Stimulated activated CD4-positive, alpha-beta T cell treated with anti-CD3 and anti-CD28 coated beads, Interleukin-1b, Interleukin-23, amount 100 ng/mL, for 48 hours (primary cell): Measurements from ENCODE around the gene MAPK13.
"Not testable (repeated sequence)": the region's sequence is repeated elsewhere in the genome, so short reads cannot be mapped to it uniquely, and the experiment has no call there.

Source experiments
- DNase-seq: peaks from one replicate; pipeline ENCODE4 v3.0.0-alpha.2; 2020

MAPK13 gene

DNA sequence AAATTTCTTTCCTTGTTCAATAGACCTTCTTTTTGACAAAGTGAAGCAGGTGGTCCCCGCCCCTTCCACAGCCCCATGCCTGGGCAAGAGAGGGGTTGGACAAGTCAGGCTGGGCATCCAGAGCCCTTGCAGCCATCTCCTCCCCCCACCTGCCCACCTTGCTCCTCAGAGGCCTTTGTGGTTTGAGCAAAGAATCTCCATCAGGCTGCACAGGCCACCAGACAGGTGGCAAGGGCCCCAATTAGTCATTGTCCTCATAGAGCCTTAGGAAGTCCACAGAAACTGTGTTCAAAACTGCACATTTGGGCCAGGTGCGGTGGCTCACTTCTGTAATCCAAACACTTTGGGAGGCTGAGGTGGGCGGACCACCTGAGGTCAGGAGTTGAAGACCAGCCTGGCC is 1.5 kb upstream of the MAPK13 start:
- no peak for DNase-seq

DNA sequence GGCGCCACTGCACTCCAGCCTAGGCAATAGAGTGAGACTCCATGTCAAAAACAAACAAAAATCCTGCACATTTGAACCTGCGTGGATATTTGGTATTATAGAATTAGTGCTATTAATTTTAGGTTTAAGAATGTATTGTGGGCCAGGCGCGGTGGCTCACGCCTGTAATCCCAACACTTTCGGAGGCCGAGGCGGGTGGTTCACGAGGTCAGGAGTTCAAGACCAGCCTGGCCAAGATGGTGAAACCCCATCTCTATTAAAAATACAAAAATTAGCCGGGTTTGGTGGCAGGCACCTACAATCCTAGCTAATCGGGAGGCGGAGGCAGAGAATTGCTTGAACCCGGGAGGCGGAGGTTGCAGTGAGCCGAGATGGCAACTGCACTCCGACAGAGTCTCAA is 979 bp upstream of the MAPK13 start:
- not testable (repeated sequence) for DNase-seq

- peak; percentile 76 for DNase-seq
Measured at GRCh38 chr6:36130667-36131510, 576 bp downstream of the MAPK13 start.

- DNase-seq = peak; percentile 68
Measured at GRCh38 chr6:36131511-36132245, 1.4 kb downstream of the MAPK13 start.

DNA sequence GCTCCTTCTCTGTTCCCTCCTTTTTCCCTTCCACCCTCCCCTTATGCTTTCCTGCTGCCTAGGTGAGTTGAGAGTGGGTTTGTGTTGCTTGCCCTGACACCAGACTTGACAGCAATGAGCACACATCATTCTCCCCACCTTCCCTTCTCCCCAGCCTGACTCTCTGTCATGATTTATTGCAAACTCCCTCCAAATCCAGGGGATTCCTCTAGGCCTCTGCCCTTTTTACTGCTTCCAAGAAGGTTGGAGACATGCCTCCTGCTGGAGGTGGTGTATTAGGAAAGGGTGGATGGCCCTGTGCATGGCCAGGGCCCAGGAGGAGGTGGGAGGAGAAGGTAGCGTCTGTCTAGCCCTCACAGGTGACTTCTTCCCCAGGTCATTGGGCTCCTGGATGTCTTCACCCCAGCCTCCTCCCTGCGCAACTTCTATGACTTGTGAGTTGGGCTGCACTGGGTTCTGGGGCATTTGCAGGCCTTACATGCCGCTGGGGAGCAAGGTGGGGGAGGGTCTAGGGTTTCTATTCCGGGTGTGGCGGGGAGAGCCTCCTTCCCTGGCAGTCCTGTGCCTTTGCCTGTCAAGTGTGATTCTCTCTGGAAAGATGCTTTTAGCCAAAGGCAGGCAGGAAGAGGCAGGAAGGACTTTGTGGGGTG is 2.1 kb downstream of the MAPK13 start:
- DNase-seq = no peak

DNA sequence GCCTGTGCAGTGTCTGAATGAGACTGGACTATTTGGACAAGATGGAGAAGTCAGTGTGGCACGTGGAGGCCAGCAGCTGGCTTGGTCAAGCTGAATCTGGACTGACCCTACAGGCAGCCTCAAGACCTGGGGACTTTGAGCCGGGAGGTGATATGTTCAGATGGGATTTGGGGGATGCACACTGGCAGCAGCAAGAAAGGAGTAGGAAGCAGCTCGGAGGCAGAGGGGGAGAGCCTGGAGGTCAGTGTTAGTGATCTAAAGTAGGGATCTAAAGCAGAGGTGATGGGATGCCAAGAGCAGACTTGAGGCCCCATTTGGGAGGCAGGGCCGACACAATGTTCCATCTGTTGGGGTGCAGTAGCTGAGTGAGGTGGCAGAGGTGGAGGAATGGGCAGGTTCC is 2.8 kb downstream of the MAPK13 start:
- no peak for DNase-seq

- DNase-seq = no peak
Measured at GRCh38 chr6:36133912-36134311, 3.6 kb downstream of the MAPK13 start.

DNA sequence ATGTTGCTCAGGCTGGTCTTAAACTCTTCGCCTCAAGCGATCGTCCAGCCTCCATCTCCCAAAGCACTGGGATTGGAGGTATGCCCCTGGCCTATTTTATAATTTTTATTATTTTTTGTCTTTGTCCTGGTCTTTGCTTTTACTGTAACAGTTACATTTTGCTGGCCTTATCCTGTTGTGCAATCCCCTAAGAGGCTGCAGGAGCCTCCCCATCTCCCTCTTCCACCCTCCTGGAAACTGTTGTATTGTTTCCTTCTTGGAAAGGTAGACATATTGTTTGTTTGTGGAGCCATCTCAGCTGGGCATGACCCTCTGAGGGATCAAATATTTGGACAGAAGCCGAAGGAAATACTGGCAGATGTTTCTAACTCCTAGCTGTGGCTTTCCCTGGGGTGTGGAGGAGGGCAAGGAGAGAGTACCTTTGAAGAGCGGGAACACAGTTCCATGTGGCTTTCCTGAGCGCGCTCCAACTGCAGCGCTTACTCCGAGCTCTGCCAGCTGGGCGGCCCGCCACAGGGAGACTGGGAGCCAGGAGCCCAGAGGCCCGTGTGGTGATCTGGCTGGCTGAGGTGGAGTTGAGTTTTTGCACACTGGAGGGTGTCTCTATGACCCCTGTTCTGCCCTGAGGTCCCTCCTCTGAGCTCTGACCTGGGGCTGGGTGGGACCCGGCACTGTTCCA is 4.9 kb downstream of the MAPK13 start:
- no peak for DNase-seq

- no peak for DNase-seq
Measured at GRCh38 chr6:36136034-36136433, 5.7 kb downstream of the MAPK13 start.

- DNase-seq = no peak
Measured at GRCh38 chr6:36136551-36136950, 6.2 kb downstream of the MAPK13 start.

DNA sequence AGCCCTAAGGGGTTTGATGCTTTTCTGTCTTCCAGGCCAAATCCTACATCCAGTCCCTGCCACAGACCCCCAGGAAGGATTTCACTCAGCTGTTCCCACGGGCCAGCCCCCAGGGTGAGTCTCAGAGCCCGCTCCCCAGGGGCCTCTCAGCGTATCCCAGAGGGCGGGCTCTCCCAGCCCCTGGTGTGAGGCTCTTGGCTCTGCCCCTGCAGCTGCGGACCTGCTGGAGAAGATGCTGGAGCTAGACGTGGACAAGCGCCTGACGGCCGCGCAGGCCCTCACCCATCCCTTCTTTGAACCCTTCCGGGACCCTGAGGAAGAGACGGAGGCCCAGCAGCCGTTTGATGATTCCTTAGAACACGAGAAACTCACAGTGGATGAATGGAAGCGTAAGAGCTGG is 8.4 kb downstream of the MAPK13 start:
- DNase-seq = no peak

DNA sequence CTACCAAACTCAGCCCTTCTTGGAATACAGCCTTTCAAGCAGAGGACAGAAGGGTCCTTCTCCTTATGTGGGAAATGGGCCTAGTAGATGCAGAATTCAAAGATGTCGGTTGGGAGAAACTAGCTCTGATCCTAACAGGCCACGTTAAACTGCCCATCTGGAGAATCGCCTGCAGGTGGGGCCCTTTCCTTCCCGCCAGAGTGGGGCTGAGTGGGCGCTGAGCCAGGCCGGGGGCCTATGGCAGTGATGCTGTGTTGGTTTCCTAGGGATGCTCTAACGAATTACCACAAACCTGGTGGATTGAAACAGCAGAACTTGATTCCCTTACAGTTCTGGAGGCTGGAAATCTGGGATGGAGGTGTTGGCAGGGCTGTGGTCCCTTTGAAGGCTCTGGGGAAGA is 9.1 kb downstream of the MAPK13 start:
- no peak for DNase-seq

GRCh38 chr6:36139991-36140710 is 9.8 kb downstream of the MAPK13 start:
- DNase-seq = no peak

DNA sequence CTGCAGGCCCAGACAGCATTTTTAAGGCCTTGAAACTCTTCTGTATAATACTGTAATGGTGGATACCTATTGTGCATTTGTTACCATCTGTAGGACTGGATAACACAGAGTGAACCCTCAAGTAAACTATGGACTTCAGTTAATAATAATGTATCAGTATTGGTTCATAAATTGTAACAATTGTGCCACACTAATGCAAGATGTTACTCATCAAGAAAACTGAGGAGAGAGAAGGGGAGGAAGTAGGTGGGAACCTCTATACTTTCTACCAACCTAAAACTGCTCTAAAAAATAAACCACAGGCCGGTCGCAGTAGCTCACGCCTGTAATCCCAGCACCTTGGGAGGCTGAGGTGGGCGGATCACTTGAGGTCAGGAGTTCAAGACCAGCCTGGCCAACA is 10.8 kb downstream of the MAPK13 start:
- no peak for DNase-seq

- DNase-seq = no peak
Measured at GRCh38 chr6:36141961-36142360, 11.6 kb downstream of the MAPK13 start.

- no peak for DNase-seq
Measured at GRCh38 chr6:36142971-36143838, 12.9 kb downstream of the MAPK13 start.

DNA sequence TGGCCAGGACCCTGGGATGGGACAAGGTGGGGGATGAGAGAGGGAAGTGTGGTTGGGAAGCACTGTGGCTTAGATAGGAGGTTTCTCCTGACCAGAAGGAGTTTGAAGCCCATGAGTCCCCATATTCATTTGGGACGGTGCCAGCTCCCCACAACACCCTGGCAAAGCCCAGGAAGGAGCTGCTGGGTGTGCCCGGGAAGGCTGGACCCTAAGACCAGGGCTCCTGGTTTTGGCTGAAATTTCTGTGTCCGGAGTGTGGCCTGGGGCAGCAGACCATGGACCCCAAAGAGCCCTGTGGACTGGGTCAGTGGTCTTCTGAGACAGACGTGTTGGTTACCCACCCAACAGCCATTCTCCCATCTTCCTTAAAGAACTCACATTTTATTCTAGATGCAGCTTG is 15.2 kb downstream of the MAPK13 start:
- no peak for DNase-seq

GRCh38 chr6:36147294-36147693 is 17.0 kb downstream of the MAPK13 start:
- no peak for DNase-seq

- DNase-seq = no peak
Measured at GRCh38 chr6:36149476-36149875, 19.2 kb downstream of the MAPK13 start.

- no peak for DNase-seq
Measured at GRCh38 chr6:36150283-36150682, 20.0 kb downstream of the MAPK13 start.

DNA sequence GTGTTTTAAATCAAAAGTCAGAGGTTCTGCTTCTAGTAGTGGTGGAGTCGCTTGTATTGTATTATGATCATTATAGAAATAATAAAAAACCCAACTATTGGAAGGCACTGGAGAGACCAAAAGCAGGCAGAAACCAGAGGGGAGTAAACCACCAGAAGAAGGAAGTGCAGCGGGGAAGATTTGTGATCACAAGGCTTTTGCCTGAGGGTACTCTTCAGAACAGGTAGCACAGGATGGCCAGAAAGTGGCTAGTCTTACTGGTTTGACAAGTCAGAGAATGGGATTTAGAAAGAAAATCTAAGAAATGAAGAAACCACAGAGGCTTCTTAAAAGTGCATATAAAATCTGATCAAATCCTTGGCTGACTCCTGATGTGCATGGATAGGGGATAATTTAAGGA is 24.0 kb downstream of the MAPK13 start:
- DNase-seq = no peak

- no peak for DNase-seq
Measured at GRCh38 chr6:36155662-36156061, 25.3 kb downstream of the MAPK13 start.
